Activated CD8-positive, alpha-beta T cell treated with anti-CD3 and anti-CD28 coated beads for 36 hours (primary cell): ENCODE data around the gene REXO1. TPM values are rescaled to one million over a fixed set of nuclear protein-coding genes. Genes with fewer than 3 reads are reported as not detected.

ENCODE experiments used
- ATAC-seq: fragments of 200-7000 bp; cut with Tn5 transposase; one replicate; pipeline ENCODE4 v1.10.0; 2021; ENCODE audit warnings: mild to moderate bottlenecking, moderate library complexity
- CTCF ChIA-PET: fragments of 350-600 bp; sonication (Branson Sonifier 250); formaldehyde crosslinking; loops from one replicate; lab custom pipeline; 2021; ENCODE audit warnings: antibody characterized with exemption; lab: Charles Lee
- POLR2A ChIA-PET: fragments of 350-600 bp; sonication (Branson Sonifier 250); formaldehyde crosslinking; loops from one replicate; lab custom pipeline; 2021; ENCODE audit warnings: antibody characterized with exemption; lab: Charles Lee
- DNase-seq: peaks from one replicate; pipeline ENCODE4 v3.0.0-alpha.2; 2020
- H3K27ac Mint-ChIP-seq: one replicate; pipeline ENCODE4 v1.8.0; 2021; ENCODE audit warnings: mild to moderate bottlenecking, mixed read lengths
- H3K27me3 Mint-ChIP-seq: one replicate; pipeline ENCODE4 v1.8.0; 2021; ENCODE audit warnings: mixed read lengths
- H3K36me3 Mint-ChIP-seq: one replicate; pipeline ENCODE4 v1.8.0; 2021; ENCODE audit warnings: low read depth, mixed read lengths
- H3K4me1 Mint-ChIP-seq: one replicate; pipeline ENCODE4 v1.8.0; 2021; ENCODE audit warnings: low read depth, mixed read lengths
- H3K4me3 Mint-ChIP-seq: one replicate; pipeline ENCODE4 v1.8.0; 2021; ENCODE audit warnings: mild to moderate bottlenecking, moderate library complexity, mixed read lengths
- H3K9me3 Mint-ChIP-seq: one replicate; pipeline ENCODE4 v1.8.0; 2021; ENCODE audit warnings: mixed read lengths
- intact Hi-C: fragments of 100-400 bp; cut with micrococcal nuclease; formaldehyde crosslinking; loops from one replicate; pipeline ENCODE4 v1.10.0; 2022
- total RNA-seq, 2 experiments: library from RNA; stranded (reverse); gene quantifications; one replicate each; pipeline ENCODE4 v1.2.3, GENCODE V29; 2021
- TF ChIP-seq, protein P1 (sequence below): fragments of 200-600 bp; IDR thresholded peaks from one replicate; pipeline ENCODE4 v1.8.0; 2022; ENCODE audit warnings: antibody characterized with exemption, mild to moderate bottlenecking

The REXO1 gene
- total RNA-seq, 2 experiments from 2014 or later: 43.4 to 46.8 TPM

DNA sequence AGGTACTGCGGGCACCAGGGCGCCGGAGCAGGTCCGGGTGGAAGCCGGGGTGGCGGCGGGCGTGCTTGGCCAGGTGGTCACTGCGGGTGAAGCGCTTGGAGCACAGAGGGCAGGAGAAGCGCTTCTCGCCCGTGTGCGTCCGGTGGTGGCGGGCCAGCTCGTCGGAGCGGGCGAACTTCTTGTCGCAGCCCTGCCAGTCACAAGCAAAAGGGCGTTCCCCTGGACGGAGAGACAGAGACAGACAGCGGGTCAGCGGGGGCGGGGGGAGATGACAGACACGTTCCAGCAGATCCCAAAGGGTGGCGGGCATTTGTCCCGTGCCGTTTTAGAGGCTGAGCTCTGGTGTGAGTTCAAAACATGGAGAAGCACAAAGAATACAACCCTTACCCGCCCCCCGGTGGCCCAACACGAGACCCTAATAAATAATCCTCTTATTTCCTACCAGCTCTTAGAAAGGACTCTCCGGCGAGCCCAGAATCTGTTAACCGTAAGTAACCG, 6.3 kb upstream of the REXO1 start:
- ATAC-seq (no peak), DNase-seq (peak; percentile 33)
- peak overlapping the region; percentile 82 for H3K27ac Mint-ChIP-seq
- TF ChIP-seq, protein P1, sequence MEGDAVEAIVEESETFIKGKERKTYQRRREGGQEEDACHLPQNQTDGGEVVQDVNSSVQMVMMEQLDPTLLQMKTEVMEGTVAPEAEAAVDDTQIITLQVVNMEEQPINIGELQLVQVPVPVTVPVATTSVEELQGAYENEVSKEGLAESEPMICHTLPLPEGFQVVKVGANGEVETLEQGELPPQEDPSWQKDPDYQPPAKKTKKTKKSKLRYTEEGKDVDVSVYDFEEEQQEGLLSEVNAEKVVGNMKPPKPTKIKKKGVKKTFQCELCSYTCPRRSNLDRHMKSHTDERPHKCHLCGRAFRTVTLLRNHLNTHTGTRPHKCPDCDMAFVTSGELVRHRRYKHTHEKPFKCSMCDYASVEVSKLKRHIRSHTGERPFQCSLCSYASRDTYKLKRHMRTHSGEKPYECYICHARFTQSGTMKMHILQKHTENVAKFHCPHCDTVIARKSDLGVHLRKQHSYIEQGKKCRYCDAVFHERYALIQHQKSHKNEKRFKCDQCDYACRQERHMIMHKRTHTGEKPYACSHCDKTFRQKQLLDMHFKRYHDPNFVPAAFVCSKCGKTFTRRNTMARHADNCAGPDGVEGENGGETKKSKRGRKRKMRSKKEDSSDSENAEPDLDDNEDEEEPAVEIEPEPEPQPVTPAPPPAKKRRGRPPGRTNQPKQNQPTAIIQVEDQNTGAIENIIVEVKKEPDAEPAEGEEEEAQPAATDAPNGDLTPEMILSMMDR: no peak
- intact Hi-C loops: no loop called here
- H3K36me3 Mint-ChIP-seq: peaks cover 5% of the 10 kb centered on the region
- H3K4me1 Mint-ChIP-seq: peaks cover 58% of the 10 kb centered on the region
- H3K27me3 Mint-ChIP-seq: no peaks in the 10 kb centered on the region
- no peaks in the 10 kb centered on the region for H3K9me3 Mint-ChIP-seq
- H3K4me3 Mint-ChIP-seq: peak overlapping the region; percentile 85
- ChIA-PET POLR2A (interaction anchor here (1.3 kb wide), 1 partner anchor 20 kb away, joined by 5 read pairs; no protein-coding TSS in a partner anchor), CTCF (interaction anchor here (0.8 to 4.0 kb wide), 3 partner anchors 17 to 54 kb away, joined by 3 to 19 read pairs (median 3); no protein-coding TSS in a partner anchor)

DNA sequence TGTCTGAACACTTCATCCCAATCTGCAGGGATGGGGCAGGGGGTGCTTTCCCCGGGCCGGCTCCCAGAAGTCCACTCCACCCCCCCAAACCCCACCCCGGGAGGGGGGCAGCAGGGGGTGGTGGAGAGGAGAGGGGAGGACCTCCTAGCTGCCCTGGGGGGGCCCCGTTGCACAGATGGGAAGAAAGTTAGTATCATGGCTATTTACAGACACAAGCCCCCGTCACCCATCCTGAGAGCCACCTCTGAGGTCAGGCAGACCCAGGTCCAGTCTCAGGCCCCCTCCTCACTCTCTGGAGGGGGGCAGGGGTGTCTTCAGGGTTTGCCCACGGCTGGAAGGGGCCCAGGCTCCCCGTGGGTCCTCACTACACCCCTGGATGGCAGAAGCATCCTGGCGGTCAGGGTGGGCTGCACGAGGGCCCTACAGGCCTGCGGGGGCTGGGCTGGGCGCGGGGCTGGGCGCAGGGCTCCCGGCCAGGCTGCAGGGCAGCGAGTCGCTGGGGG, 5.8 kb upstream of the REXO1 start:
- H3K9me3 Mint-ChIP-seq: no peaks in the 10 kb centered on the region
- TF ChIP-seq, protein P1: no peak
- H3K4me3 Mint-ChIP-seq: no peak overlapping the region
- H3K27ac Mint-ChIP-seq: no peak overlapping the region
- intact Hi-C loops: no loop called here
- ChIA-PET CTCF (interaction anchor here (1.0 to 4.0 kb wide), 2 partner anchors 16 to 29 kb away, joined by 3 to 19 read pairs; no protein-coding TSS in a partner anchor), POLR2A (no interaction called here)
- peaks cover 57% of the 10 kb centered on the region for H3K4me1 Mint-ChIP-seq
- peaks cover 5% of the 10 kb centered on the region for H3K36me3 Mint-ChIP-seq
- DNase-seq: no peak
- H3K27me3 Mint-ChIP-seq: no peaks in the 10 kb centered on the region
- ATAC-seq: no peak

DNA sequence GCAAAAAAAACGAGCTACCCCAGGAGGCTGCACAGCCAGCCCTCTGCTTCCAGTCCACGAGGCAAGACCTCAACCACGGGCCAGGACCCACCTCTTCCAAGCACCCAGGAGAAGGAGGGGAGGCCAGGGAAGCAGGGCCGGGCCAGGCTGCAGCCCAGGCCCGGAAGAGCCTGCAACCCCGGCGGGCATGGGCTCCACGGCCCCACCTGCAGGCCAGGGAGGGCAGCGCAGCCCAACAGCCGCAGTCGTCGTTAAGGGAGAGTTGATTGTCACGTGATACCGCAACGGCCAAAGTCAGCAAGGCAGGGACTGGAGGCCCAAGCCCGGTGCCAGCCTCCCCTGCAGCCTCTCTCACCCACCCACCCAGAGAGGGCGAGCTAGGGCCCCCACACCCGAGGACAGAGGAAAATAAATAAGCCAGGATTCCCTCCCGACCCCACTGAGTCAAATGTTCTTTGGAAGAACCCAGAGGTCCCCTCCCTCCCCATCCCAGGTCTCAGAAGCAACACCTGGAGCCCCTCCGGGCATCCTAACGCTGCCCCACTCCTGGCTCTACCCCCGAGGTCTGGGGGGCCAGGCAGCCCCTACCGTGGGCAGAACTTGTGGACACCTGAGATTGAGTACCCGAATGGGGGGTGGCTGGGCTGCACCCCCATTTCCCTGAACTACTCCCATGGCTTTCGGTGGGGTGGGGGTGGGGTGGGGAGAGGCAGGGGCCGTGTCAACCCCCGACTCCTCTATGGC, 5.2 kb upstream of the REXO1 start:
- POLR2A ChIA-PET: no interaction called here
- H3K9me3 Mint-ChIP-seq: no peaks in the 10 kb centered on the region
- intact Hi-C loops: no loop called here
- ATAC-seq: peak; percentile 48
- peaks cover 55% of the 10 kb centered on the region for H3K4me1 Mint-ChIP-seq
- H3K4me3 Mint-ChIP-seq: peak overlapping the region; percentile 47
- H3K36me3 Mint-ChIP-seq: peaks cover 5% of the 10 kb centered on the region
- CTCF ChIA-PET: interaction anchor here (1.0 to 4.0 kb wide), 3 partner anchors 16 to 29 kb away, joined by 3 to 19 read pairs (median 5); no protein-coding TSS in a partner anchor
- H3K27me3 Mint-ChIP-seq: no peaks in the 10 kb centered on the region
- peak overlapping the region; percentile 88 for H3K27ac Mint-ChIP-seq
- TF ChIP-seq, protein P1: peak; percentile 83
- peak; percentile 92 for DNase-seq

DNA sequence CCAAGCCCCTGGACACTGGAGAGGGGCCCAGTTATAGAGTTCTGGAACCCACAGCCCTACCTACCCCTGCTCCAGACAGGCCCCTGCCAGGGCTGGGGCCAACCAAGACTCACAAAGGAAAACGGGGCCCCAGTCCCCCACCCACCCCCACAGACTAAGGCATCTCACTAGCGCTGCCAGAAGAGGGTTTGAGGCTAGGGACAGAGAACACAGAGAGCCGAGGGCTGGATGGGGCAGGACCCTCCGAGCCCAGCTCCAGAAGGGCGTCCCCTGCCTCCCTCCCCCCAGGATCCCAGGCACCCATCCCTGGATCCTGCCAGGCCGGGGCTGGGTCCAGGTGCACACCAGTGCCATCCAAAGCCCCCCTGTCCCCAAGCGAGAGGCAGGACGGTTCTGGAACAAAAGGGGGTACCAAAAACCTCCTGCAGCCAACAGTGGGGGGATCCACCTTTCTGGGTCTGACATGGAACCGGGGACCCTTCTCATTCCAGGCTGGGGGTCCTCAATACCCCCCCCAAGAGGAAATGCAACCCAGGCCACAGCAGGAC, 4.4 kb upstream of the REXO1 start:
- peak; percentile 33 for DNase-seq
- ATAC-seq: no peak
- H3K27ac Mint-ChIP-seq: peak overlapping the region; percentile 88
- peaks cover 47% of the 10 kb centered on the region for H3K4me1 Mint-ChIP-seq
- H3K9me3 Mint-ChIP-seq: no peaks in the 10 kb centered on the region
- H3K4me3 Mint-ChIP-seq: peak overlapping the region; percentile 37
- CTCF ChIA-PET: interaction anchor here (1.5 to 4.0 kb wide), 2 partner anchors 15 to 23 kb away, joined by 5 to 19 read pairs; no protein-coding TSS in a partner anchor
- TF ChIP-seq, protein P1: no peak
- POLR2A ChIA-PET: interaction anchor here (0.7 kb wide), 1 partner anchor 24 kb away, joined by 3 read pairs; no protein-coding TSS in a partner anchor
- no peaks in the 10 kb centered on the region for H3K27me3 Mint-ChIP-seq
- peaks cover 5% of the 10 kb centered on the region for H3K36me3 Mint-ChIP-seq
- intact Hi-C loops: no loop called here
